ENCODE results near the gene UFM1.

The UFM1 gene

GRCh38 chr13:38376546-38376945, 26.9 kb downstream of the UFM1 start:
- H3K4me3 Mint-ChIP-seq: no peak overlapping the region
- no peak for ATAC-seq (replicated peaks)

GRCh38 chr13:38381890-38382289, 32.2 kb downstream of the UFM1 start:
- H3K4me3 Mint-ChIP-seq: no peak overlapping the region
- no peak for DNase-seq

More at GRCh38 chr13:38376546-38376945, 26.9 kb downstream of the UFM1 start:
- Mint-ChIP-seq H3K27ac (no peak overlapping the region), H3K27me3 (peaks cover 30 to 33% of the 10 kb centered on the region in 2 donors), H3K9me3 (peaks cover 0 to 2% of the 10 kb centered on the region in 2 donors), H3K36me3 (ENCODE audit: insufficient read depth) (no peaks in the 10 kb centered on the region), H3K4me1 (ENCODE audit: low read depth in 2 of 2) (no peaks in the 10 kb centered on the region)
- no peak for DNase-seq

GRCh38 chr13:38382946-38383345, 33.3 kb downstream of the UFM1 start:
- H3K27me3 Mint-ChIP-seq: peaks cover 6 to 8% of the 10 kb centered on the region in 2 donors
- ATAC-seq (replicated peaks) (no peak), DNase-seq (no peak)
- no peak overlapping the region for H3K4me3 Mint-ChIP-seq
- no peaks in the 10 kb centered on the region for H3K36me3 Mint-ChIP-seq (ENCODE audit: insufficient read depth)
- no peaks in the 10 kb centered on the region for H3K4me1 Mint-ChIP-seq (ENCODE audit: low read depth in 2 of 2)
- H3K9me3 Mint-ChIP-seq: no peaks in the 10 kb centered on the region
- H3K27ac Mint-ChIP-seq: no peak overlapping the region

More at GRCh38 chr13:38381890-38382289, 32.2 kb downstream of the UFM1 start:
- peaks cover 7 to 8% of the 10 kb centered on the region in 2 donors for H3K27me3 Mint-ChIP-seq
- no peaks in the 10 kb centered on the region for H3K36me3 Mint-ChIP-seq (ENCODE audit: insufficient read depth)
- ATAC-seq (replicated peaks): no peak
- H3K9me3 Mint-ChIP-seq: no peaks in the 10 kb centered on the region
- no peaks in the 10 kb centered on the region for H3K4me1 Mint-ChIP-seq (ENCODE audit: low read depth in 2 of 2)
- no peak overlapping the region for H3K27ac Mint-ChIP-seq

GRCh38 chr13:38384171-38384570, 34.5 kb downstream of the UFM1 start:
- ATAC-seq (replicated peaks): no peak
- Mint-ChIP-seq H3K36me3 (ENCODE audit: insufficient read depth) (no peaks in the 10 kb centered on the region), H3K27ac (no peak overlapping the region), H3K9me3 (no peaks in the 10 kb centered on the region), H3K4me3 (no peak overlapping the region), H3K4me1 (ENCODE audit: low read depth in 2 of 2) (no peaks in the 10 kb centered on the region), H3K27me3 (peaks cover 6 to 8% of the 10 kb centered on the region in 2 donors)
- no peak for DNase-seq

GRCh38 chr13:38385153-38385891, 35.7 kb downstream of the UFM1 start:
- no peaks in the 10 kb centered on the region for H3K9me3 Mint-ChIP-seq
- no peak for ATAC-seq (replicated peaks)
- no peaks in the 10 kb centered on the region for H3K36me3 Mint-ChIP-seq (ENCODE audit: insufficient read depth)

GRCh38 chr13:38386421-38386820, 36.8 kb downstream of the UFM1 start:
- H3K4me1 Mint-ChIP-seq (ENCODE audit: low read depth in 2 of 2): no peaks in the 10 kb centered on the region

More at GRCh38 chr13:38385153-38385891, 35.7 kb downstream of the UFM1 start:
- Mint-ChIP-seq H3K27ac (no peak overlapping the region), H3K27me3 (peaks cover 0 to 6% of the 10 kb centered on the region in 2 donors), H3K4me3 (no peak overlapping the region), H3K4me1 (ENCODE audit: low read depth in 2 of 2) (no peaks in the 10 kb centered on the region)
- DNase-seq: no peak

GRCh38 chr13:38391341-38391740, 41.7 kb downstream of the UFM1 start:
- Mint-ChIP-seq H3K9me3 (no peaks in the 10 kb centered on the region), H3K27me3 (peaks cover 0 to 16% of the 10 kb centered on the region in 2 donors), H3K27ac (no peak overlapping the region), H3K36me3 (ENCODE audit: insufficient read depth) (no peaks in the 10 kb centered on the region), H3K4me3 (no peak overlapping the region), H3K4me1 (ENCODE audit: low read depth in 2 of 2) (no peaks in the 10 kb centered on the region)
- DNase-seq: no peak
- no peak for ATAC-seq (replicated peaks)

More at GRCh38 chr13:38386421-38386820, 36.8 kb downstream of the UFM1 start:
- H3K27ac Mint-ChIP-seq: no peak overlapping the region
- H3K36me3 Mint-ChIP-seq (ENCODE audit: insufficient read depth): no peaks in the 10 kb centered on the region
- H3K4me3 Mint-ChIP-seq: no peak overlapping the region
- peaks cover 0 to 5% of the 10 kb centered on the region in 2 donors for H3K27me3 Mint-ChIP-seq
- no peaks in the 10 kb centered on the region for H3K9me3 Mint-ChIP-seq
- DNase-seq: no peak
- no peak for ATAC-seq (replicated peaks)

- ATAC-seq (replicated peaks) (no peak), DNase-seq (no peak)
- Mint-ChIP-seq H3K36me3 (ENCODE audit: insufficient read depth) (no peaks in the 10 kb centered on the region), H3K27ac (no peak overlapping the region), H3K9me3 (no peaks in the 10 kb centered on the region), H3K27me3 (peaks cover 0 to 16% of the 10 kb centered on the region in 2 donors), H3K4me3 (no peak overlapping the region), H3K4me1 (ENCODE audit: low read depth in 2 of 2) (no peaks in the 10 kb centered on the region)
Measured at GRCh38 chr13:38394777-38395496, 45.3 kb downstream of the UFM1 start.

GRCh38 chr13:38395497-38395788, 45.8 kb downstream of the UFM1 start:
- H3K27ac Mint-ChIP-seq: no peak overlapping the region
- DNase-seq: no peak
- no peak overlapping the region for H3K4me3 Mint-ChIP-seq
- peaks cover 0 to 16% of the 10 kb centered on the region in 2 donors for H3K27me3 Mint-ChIP-seq
- no peaks in the 10 kb centered on the region for H3K4me1 Mint-ChIP-seq (ENCODE audit: low read depth in 2 of 2)
- no peak for ATAC-seq (replicated peaks)
- H3K9me3 Mint-ChIP-seq: no peaks in the 10 kb centered on the region
- H3K36me3 Mint-ChIP-seq (ENCODE audit: insufficient read depth): no peaks in the 10 kb centered on the region

GRCh38 chr13:38398711-38399493, 49.3 kb downstream of the UFM1 start:
- no peak for DNase-seq
- Mint-ChIP-seq H3K9me3 (peaks cover 0 to 1% of the 10 kb centered on the region in 2 donors), H3K27me3 (peaks cover 0 to under 1% of the 10 kb centered on the region in 2 donors), H3K27ac (no peak overlapping the region), H3K4me1 (ENCODE audit: low read depth in 2 of 2) (no peaks in the 10 kb centered on the region), H3K36me3 (ENCODE audit: insufficient read depth) (no peaks in the 10 kb centered on the region), H3K4me3 (no peak overlapping the region)
- ATAC-seq (replicated peaks): no peak

- H3K36me3 Mint-ChIP-seq (ENCODE audit: insufficient read depth): no peaks in the 10 kb centered on the region
- no peak overlapping the region for H3K27ac Mint-ChIP-seq
- ATAC-seq (replicated peaks) (no peak), DNase-seq (no peak)
- H3K9me3 Mint-ChIP-seq: peaks cover 0 to 1% of the 10 kb centered on the region in 2 donors
- no peaks in the 10 kb centered on the region for H3K4me1 Mint-ChIP-seq (ENCODE audit: low read depth in 2 of 2)
- H3K4me3 Mint-ChIP-seq: no peak overlapping the region
- H3K27me3 Mint-ChIP-seq: peaks cover 0 to 7% of the 10 kb centered on the region in 2 donors
Measured at GRCh38 chr13:38399535-38399934, 49.9 kb downstream of the UFM1 start.

- DNase-seq: no peak
- Mint-ChIP-seq H3K4me3 (no peak overlapping the region), H3K27ac (no peak overlapping the region), H3K27me3 (peaks cover 0 to 8% of the 10 kb centered on the region in 2 donors), H3K4me1 (ENCODE audit: low read depth in 2 of 2) (no peaks in the 10 kb centered on the region), H3K9me3 (peaks cover 0 to 1% of the 10 kb centered on the region in 2 donors), H3K36me3 (ENCODE audit: insufficient read depth) (no peaks in the 10 kb centered on the region)
- no peak for ATAC-seq (replicated peaks)
Measured at GRCh38 chr13:38401276-38401675, 51.6 kb downstream of the UFM1 start.

GRCh38 chr13:38405216-38405615, 55.6 kb downstream of the UFM1 start:
- ATAC-seq (replicated peaks): no peak
- Mint-ChIP-seq H3K27me3 (peaks cover 0 to 8% of the 10 kb centered on the region in 2 donors), H3K4me3 (no peak overlapping the region), H3K4me1 (ENCODE audit: low read depth in 2 of 2) (no peaks in the 10 kb centered on the region), H3K9me3 (peaks cover 0 to 1% of the 10 kb centered on the region in 2 donors), H3K36me3 (ENCODE audit: insufficient read depth) (no peaks in the 10 kb centered on the region), H3K27ac (no peak overlapping the region)
- DNase-seq: no peak

Measured in effector memory CD8-positive, alpha-beta T cell (primary cell).